ENCODE data around the gene ABCA4. TPM values are rescaled to one million over a fixed set of nuclear protein-coding genes. Genes with fewer than 3 reads are reported as not detected.

The ABCA4 gene
- total RNA-seq, 1 donor from 2014 or later = not detected

DNA sequence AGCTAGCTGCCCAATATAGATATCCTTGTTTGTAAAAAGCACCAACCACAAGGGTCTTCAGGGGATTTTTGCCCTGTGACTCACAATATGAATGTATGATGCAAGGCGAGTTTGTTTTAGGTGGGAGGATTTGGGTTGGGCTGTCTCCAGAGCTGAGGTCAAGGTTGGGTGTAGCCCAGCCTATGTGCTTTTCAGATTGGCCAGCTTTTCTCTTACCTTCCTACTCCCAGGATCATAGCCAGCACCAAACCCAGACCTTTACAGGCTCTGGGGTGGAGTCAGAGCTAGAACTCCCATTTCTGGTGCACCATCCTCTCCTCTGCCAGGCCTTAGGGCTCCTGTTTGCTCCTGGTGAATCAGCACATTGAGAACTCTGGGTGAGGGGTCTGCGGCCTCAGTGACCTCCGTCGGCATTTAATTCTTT lies 156.2 kb downstream of the ABCA4 start:
- TF ChIP-seq, protein P1, sequence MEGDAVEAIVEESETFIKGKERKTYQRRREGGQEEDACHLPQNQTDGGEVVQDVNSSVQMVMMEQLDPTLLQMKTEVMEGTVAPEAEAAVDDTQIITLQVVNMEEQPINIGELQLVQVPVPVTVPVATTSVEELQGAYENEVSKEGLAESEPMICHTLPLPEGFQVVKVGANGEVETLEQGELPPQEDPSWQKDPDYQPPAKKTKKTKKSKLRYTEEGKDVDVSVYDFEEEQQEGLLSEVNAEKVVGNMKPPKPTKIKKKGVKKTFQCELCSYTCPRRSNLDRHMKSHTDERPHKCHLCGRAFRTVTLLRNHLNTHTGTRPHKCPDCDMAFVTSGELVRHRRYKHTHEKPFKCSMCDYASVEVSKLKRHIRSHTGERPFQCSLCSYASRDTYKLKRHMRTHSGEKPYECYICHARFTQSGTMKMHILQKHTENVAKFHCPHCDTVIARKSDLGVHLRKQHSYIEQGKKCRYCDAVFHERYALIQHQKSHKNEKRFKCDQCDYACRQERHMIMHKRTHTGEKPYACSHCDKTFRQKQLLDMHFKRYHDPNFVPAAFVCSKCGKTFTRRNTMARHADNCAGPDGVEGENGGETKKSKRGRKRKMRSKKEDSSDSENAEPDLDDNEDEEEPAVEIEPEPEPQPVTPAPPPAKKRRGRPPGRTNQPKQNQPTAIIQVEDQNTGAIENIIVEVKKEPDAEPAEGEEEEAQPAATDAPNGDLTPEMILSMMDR (IDR thresholded peaks at IDR 0.05) = no peak
- intact Hi-C loops (cut with micrococcal nuclease) = no loop called here
- Mint-ChIP-seq H3K27ac (no peak overlapping the region), H3K27me3 (peaks cover 9% of the 10 kb centered on the region), H3K36me3 (ENCODE audit: low read depth) (no peaks in the 10 kb centered on the region), H3K9me3 (no peaks in the 10 kb centered on the region), H3K4me1 (no peaks in the 10 kb centered on the region), H3K4me3 (no peak overlapping the region)
- ATAC-seq (ENCODE audit: low read depth) (no peak), DNase-seq (no peak)
- POLR2A ChIA-PET = no interaction called here
- CTCF ChIA-PET = no interaction called here

DNA sequence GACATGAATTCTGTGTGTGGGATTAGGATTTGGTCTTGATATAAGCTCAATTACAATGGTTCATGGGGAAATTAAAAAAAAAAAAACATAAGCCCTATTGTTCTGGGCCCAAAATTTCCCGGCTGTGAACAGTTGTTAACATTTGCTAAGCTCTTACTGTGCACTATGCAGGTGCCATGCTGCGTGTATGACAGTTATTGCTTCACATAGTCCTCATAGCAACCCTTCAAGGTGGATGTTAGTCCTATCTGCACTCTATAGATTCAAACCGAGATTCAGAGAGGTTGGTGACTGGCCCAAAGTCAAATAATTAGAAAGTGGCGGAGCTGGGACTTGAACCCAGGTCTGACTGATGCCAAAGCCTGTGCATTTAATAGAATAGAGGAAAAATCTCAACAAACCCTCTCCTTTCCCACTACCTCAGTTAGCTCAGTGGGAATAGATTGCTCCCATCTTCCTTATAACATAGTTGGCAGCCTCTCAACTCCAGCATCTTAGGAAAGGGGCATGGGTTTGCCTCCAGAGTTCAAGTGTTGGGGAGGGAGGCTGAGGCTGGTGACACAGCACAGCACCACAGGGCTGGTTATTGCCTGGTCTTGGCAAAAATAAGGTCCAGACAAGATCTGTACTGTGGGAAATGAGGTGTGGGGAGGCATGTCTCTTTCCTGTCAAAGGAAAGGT lies 156.7 kb downstream of the ABCA4 start:
- DNase-seq = no peak
- POLR2A ChIA-PET = no interaction called here
- CTCF ChIA-PET = no interaction called here
- no peaks in the 10 kb centered on the region for H3K9me3 Mint-ChIP-seq
- H3K36me3 Mint-ChIP-seq (ENCODE audit: low read depth) = no peaks in the 10 kb centered on the region
- ATAC-seq (ENCODE audit: low read depth) = no peak
- H3K4me1 Mint-ChIP-seq = no peaks in the 10 kb centered on the region
- H3K27ac Mint-ChIP-seq = no peak overlapping the region
- intact Hi-C loops (cut with micrococcal nuclease) = no loop called here
- H3K4me3 Mint-ChIP-seq = no peak overlapping the region
- H3K27me3 Mint-ChIP-seq = peaks cover 12% of the 10 kb centered on the region
- TF ChIP-seq, protein P1 (IDR thresholded peaks at IDR 0.05) = no peak

- intact Hi-C loops (cut with micrococcal nuclease) = no loop called here
- DNase-seq = no peak
- H3K4me3 Mint-ChIP-seq = no peak overlapping the region
- ChIA-PET CTCF (no interaction called here), POLR2A (no interaction called here)
- no peak overlapping the region for H3K27ac Mint-ChIP-seq
- TF ChIP-seq, protein P1 (IDR thresholded peaks at IDR 0.05) = no peak
- no peak for ATAC-seq (ENCODE audit: low read depth)
- no peaks in the 10 kb centered on the region for H3K4me1 Mint-ChIP-seq
- peaks cover 2% of the 10 kb centered on the region for H3K9me3 Mint-ChIP-seq
- H3K36me3 Mint-ChIP-seq (ENCODE audit: low read depth) = no peaks in the 10 kb centered on the region
- peaks cover 10% of the 10 kb centered on the region for H3K27me3 Mint-ChIP-seq
Observed at GRCh38 chr1:93963585-93963984, 157.4 kb downstream of the ABCA4 start.

DNA sequence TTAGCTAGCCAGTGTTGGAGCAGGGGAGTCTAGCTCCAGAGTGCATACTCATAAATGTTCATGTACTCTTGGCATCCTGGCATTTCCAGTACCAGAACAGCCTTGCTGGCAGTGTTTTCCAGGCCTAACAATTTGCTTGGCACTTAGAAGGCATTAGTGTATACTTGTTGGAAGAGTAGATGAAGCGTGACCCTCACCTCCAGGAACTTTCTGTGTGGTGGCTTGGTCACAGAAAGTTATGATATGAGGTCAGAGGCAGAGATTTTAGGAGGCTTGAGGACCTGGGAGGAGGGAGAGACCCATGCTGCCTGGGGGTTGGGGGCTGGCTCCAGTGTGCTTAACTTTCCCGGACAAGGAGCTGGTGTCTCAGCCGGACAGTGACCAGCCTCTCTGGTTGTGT lies 159.0 kb downstream of the ABCA4 start:
- DNase-seq (no peak), ATAC-seq (ENCODE audit: low read depth) (no peak)

GRCh38 chr1:93961443-93961842 lies 159.5 kb downstream of the ABCA4 start:
- Mint-ChIP-seq H3K27ac (no peak overlapping the region), H3K4me3 (no peak overlapping the region), H3K9me3 (peaks cover 18% of the 10 kb centered on the region), H3K36me3 (ENCODE audit: low read depth) (no peaks in the 10 kb centered on the region), H3K4me1 (no peaks in the 10 kb centered on the region), H3K27me3 (peaks cover 11% of the 10 kb centered on the region)
- TF ChIP-seq, protein P1 (IDR thresholded peaks at IDR 0.05) = no peak
- CTCF ChIA-PET = no interaction called here
- ATAC-seq (ENCODE audit: low read depth) (no peak), DNase-seq (no peak)
- intact Hi-C loops (cut with micrococcal nuclease) = no loop called here
- POLR2A ChIA-PET = no interaction called here

More for the DNA sequence above, 159.0 kb downstream of the ABCA4 start:
- H3K27ac Mint-ChIP-seq = no peak overlapping the region
- no peaks in the 10 kb centered on the region for H3K4me1 Mint-ChIP-seq
- TF ChIP-seq, protein P1 (IDR thresholded peaks at IDR 0.05) = no peak
- no peaks in the 10 kb centered on the region for H3K36me3 Mint-ChIP-seq (ENCODE audit: low read depth)
- H3K27me3 Mint-ChIP-seq = peaks cover 13% of the 10 kb centered on the region
- CTCF ChIA-PET = no interaction called here
- POLR2A ChIA-PET = no interaction called here
- no peak overlapping the region for H3K4me3 Mint-ChIP-seq
- intact Hi-C loops (cut with micrococcal nuclease) = no loop called here
- peaks cover 14% of the 10 kb centered on the region for H3K9me3 Mint-ChIP-seq
